MV-4-11 (cell line): ENCODE measurements around the gene GPI.
"Not testable (repeated sequence)": the region's sequence is repeated elsewhere in the genome, so short reads cannot be mapped to it uniquely, and the experiment has no call there.

ENCODE experiments used
- DNase-seq: peaks from one replicate; lab custom pipeline; 2025; lab: John Stamatoyannopoulos, UW

GPI gene

DNA sequence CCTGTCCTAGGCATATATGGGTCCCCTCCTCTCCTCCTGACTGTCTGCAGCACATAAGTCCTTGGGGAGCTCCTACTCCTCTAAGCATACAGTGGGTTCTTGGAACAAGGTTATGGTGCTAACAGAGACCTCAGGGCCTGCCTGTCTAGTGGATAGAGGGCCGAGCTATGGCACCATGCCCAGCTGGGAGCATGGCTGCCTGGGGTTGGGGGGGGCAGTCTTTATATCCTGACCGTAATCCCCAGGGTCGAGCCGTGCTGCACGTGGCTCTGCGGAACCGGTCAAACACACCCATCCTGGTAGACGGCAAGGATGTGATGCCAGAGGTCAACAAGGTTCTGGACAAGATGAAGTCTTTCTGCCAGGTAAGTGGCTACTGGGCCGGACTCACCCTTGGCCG is 3.3 kb downstream of the GPI start:
- no peak for DNase-seq

DNA sequence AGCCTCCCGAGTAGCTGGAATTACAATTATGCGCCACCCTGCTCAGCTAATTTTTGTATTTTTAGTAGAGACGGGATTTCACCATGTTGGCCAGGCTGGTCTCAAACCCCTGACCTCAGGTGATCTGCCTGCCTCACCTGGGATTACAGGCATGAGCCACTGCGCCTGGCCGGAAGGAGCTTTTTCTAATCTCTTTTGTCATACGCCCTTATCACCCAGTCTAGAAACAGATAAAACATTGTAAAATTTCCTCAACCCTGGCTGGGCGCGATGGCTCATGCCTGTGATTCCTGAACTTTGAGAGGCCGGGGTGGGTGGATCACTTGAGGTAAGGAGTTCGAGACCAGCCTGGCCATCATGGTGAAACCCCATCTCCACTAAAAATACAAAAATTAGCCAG is 4.2 kb downstream of the GPI start:
- not testable (repeated sequence) for DNase-seq

DNA sequence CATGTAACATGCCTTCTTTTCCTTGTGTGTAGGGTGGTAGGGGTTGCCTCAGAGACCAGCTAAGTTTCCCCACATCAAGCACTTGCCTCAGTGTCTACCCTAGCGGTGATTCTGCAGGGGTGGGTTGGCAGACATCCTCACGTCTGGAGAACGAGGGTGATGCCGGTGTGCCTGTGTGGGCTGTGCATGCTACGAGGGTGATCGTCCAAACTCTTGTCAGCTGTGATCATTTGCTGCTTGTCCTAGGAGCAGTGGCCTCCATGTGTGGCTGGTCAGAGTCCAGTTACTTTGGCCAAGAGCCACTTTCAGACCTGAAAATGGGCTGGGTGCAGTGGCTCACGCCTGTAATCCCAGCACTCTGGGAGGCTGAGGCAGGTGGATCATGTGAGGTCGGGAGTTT is 5.1 kb downstream of the GPI start:
- no peak for DNase-seq

DNA sequence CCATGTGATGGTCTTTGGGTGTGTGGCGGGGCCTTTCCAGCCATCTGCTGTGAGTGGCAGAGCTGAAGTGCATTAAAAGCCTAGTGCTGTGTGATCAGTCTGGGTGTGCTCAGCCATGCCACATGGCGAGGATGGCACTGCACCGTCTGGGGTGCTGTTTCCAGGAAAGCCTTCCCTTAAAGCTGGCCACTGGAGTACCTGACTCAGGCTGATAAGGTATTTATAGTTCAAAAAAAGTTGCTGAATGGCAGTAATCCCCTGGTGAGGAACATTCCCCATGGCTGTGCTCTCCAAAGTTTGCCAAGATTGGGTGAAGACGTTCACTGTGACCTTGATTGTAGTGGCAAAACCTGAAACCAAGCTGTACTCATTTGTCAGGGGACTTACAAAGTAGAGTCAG is 6.0 kb downstream of the GPI start:
- no peak for DNase-seq

DNA sequence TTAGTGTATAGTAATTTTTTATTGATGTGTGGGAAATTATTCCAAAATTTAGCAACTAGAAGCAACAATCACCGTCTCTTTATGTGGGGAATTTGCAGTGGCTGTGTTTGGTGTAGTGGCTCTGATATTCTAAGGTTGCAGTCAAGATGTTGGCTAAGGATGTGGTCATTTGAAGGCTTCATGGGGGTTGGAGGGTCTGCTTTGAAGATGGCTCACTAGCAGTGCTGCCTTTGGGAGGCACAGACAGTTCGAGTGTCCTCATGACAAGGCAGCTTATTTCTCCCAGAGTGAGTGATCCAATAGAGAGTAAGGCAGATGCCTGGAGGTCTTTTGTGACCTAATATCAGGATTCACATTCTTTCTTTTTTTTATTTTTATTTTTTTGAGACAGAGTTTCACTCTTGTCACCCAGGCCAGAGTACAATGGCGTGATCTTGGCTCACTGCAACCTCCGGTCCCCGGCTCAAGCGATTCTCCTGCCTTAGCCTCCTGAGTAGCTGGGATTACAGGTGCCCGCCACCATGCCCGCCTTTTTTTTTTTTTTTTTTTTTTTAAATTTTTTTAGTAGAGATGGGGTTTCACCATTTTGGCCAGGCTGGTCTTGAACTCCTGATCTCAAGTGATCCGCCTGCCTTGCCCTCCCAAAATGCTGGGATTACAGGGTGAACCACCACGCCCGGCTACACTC is 8.7 kb downstream of the GPI start:
- no peak for DNase-seq

DNA sequence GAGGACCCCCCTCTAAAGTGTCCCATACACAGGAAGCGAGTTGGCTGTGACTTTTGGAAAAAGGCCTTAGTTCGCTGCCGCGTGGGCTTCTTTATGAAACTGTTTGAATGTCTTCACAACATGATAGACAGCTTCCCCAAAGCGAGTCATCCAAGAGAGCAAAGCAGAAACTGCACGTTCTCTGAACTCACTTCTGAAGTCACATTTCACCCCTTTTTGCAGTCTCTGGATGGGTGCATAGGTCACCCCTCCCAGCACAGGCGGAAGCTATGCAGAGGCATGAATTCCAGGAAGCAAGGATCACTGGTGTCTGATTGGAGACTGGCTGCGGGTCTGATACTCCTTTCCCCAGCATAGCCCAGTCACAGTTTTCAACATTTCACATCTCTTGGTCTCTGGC is 10.6 kb downstream of the GPI start:
- DNase-seq: peak; percentile 73

DNA sequence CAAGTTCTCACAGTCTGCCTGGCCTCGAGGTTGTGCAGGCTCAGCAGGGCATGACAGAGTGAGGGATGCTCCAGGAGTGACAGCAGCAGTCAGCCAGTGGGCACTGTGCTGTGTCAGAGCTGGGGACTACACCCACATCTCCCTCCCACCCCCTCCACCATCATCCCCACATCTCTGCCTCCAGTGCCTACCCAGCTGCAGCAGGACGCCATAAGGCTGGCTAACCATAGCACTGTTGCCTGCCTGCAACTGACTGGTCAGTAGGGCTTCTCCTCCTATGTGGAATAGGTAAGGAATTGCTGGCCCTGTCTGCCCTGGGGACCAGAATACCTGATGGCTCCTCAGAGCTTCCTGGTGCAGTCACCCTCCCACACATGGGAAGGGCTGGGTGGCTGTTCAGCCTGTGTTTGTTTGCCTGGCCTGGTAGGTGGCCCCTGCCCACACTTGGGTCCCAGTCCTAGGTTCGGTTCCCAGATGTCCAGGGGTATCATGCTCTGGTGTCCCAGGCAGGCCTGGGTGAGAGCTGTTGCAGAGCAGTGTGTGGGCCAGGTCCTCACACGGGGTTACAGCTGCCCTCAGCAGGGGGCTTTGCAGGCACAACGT is 15.7 kb downstream of the GPI start:
- no peak for DNase-seq

DNA sequence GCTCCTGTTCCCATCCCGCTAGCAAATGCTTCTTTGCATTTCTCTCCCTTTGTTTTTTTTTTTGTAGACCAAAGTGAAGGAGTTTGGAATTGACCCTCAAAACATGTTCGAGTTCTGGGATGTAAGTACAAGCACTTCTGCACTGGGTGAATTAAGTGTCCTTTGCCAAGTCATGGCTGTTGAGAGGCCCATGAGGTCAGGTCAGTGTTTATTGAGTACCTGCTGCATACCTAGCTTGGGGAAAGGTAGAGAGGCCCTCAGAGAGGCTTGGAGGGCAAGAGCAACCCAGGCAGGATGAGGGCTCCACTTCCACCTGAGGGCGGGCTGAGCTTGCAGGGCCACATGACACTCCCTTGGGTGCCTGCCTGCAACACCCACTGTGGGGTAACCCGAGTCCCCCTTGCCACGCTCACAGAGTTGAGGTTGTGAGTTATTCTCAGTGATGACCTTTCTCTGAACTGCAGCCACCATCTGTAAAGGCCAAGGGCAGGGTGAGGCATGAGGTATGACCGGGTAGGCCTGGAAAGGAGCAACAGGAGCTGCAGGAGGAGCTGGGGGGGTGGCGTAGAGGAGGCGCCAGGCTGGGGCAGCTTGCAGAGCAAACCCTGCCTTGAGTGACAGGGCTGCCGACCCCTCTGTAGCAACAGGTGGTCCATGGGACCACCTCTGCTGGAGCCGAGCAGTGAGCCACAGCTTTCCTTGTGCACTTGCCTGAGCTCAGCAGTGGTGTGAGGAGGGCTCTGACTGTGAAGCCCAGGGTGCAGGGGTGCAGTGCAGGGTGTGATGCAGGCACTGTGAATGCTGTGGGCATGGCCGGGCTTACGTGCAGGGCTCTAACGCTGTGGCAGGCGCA is 16.6 kb downstream of the GPI start:
- DNase-seq: no peak

DNA sequence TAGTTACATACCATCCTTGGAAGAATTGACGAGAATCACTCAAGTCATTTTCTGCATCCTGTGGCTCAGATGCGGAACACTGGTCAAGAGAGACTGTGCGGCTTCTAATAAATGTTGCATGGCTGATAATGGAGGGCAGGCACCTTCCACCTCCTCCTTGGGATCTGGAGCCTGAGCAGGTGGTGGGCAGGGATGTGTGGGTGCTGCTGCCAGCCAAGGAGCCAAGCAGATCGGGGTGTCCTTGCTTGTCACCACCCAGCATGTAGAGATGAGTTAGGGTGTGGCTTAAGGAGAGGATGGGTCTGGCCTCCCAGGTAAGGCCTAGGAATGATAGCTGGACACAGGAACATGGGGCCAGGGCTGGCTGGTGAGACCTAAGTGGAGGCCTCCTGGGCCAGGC is 17.5 kb downstream of the GPI start:
- DNase-seq: no peak

DNA sequence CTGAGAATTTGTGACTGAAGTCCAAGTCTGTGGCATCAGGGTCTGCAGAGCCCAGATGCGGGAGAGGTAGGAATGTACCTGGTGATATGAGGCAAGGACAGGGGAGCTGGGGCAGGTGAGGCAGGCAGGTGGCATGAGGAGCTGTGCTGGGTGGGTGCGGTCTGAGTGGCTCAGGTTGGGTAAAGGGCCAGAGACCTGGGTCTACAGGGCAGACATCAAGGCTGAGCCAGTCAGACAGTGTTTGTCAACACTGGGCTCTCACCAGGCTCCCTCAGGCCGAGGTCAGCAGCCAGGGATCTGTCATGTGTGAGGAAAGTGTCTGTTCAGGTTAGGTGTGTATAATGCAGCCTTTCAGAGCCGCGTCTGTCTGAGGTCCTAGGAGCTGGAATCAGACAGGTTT is 18.6 kb downstream of the GPI start:
- no peak for DNase-seq

DNA sequence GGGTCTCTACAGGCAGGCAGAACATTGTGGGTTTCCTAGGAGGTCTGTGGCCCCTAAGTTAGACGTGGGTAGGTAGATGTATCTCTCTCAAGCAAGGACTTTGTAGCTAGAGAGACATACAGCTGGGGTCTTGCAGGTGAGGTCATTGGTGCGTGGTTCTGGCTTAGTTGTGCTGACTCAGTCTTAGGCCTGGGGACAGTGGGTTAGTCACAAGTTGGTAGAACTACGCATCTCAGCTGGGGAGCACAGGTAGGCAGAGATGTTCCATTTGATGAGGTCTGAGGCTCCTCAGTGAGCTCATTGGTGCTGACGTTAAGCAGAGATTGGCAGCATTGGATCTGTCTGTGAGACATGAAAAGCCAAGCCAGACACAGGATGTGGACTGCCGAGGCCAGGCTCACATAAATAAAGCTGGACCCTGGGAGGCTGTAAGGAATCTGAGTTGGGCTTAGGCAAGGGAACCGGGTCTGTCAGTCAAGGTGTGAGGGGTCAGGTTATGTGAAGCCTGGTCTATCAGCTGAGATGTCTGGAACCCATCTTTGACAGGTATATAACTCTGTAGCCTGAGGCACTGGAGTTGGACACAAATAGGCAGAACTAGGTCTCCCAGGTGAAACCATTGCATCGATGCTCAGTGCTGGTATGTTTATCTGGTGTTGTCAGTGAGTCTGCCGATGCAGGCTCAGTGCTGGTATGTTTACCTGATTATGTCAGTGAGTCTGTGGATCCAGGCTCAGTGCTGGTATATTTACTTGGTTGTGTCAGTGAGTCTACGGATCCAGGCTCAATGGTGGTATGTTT is 21.8 kb downstream of the GPI start:
- DNase-seq: no peak

DNA sequence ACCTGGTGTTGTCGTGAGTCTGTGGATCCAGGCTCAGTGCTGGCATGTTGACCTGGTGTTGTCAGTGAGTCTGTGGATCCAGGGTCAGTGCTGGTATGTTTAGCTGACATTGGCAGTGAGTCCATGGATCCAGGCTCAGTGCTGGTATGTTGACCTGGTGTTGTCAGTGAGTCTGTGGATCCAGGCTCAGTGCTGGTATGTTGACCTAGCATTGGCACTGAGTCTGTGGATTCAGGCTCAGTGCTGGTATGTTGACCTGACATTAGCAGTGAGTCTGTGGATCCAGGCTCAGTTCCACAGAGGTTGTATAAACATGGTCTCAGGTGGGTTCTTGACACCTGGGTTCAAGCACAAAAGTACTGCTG is 22.4 kb downstream of the GPI start:
- no peak for DNase-seq

DNA sequence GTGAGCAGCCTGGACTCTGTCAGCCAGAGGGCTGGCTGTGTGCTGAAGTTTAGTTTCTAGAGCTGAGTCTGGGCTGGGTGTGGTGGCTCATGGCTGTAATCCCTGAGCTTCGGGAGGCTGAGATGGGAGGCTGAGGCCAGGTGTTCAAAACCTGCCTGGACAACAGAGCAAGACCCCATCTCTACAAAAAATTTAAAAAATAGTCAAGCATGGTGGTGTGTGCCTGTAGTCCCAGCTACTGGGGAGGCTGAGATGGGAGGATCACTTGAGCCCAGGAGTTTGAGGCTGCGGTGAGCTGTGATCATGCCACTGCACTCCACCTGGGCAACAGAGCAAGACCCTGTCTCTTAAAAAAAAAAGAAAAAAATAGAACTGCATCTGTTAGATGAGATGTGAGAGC is 23.7 kb downstream of the GPI start:
- DNase-seq: not testable (repeated sequence)

DNA sequence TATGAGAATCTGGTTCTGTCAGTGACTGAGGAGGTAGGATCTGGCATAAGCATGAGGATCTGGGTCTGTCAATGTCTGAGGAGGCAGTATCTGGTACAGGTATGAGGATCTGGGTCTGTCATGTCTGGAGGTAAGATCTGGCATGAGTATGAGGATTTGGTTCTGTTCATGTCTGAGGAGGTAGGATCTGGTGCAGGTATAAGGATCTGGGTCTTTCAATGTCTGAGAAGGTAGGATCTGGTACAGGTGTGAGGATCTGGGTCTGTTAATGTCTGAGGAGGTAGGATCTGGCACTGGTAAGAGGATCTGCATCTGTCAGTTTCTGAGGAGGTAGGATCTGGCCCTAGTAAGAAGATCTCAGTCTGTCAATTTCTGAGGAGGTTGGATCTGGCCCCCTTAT is 26.8 kb downstream of the GPI start:
- DNase-seq: no peak

DNA sequence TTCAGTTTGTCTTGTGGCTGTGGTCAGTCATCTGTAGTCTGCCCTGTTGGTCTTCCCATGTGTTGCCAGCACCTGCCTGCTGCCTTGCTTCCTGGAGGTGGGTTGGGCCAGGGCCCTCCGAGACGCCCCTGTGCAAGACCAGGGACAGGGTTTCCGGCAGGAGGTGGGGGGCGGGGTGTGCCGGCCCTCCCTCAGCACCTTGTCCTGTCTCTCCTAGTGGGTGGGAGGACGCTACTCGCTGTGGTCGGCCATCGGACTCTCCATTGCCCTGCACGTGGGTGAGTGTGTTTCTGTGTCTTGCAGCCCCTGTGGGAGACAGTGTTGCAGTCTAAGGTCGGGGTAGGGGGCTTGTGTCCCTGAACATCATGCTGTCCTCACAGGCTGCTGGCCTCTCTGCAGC is 28.0 kb downstream of the GPI start:
- DNase-seq: no peak

DNA sequence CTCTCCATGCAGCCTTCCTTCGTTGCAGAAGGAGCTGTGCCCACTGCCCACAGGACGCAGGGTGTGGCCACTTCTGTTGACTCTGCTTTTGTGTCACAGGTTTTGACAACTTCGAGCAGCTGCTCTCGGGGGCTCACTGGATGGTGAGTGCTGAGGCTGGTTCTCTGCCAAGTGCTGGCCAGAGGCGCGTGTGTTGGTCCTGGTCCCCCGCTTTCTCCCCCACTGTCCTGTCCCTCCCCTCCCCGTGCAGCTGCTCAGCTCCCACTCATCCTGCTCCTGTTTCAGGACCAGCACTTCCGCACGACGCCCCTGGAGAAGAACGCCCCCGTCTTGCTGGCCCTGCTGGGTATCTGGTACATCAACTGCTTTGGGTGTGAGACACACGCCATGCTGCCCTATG is 28.6 kb downstream of the GPI start:
- no peak for DNase-seq

DNA sequence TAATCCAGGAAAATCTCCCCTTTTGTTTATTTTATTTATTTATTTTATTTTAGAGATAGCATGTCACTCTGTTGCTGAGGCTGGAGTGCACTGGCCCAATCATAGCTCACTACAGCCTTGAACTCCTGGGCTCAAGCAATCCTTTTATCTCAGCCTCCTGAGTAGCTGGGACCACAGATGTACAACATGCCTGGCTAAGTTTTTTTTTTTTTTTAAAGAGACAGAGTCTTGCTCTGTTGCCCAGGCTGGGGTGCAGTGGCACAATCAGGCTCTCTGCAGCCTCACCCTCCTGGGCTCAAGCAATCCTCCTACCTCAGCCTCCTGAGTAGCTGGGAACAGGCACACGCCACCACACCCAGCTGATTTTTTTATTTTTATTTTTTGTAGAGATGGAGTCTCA is 32.9 kb downstream of the GPI start:
- no peak for DNase-seq

DNA sequence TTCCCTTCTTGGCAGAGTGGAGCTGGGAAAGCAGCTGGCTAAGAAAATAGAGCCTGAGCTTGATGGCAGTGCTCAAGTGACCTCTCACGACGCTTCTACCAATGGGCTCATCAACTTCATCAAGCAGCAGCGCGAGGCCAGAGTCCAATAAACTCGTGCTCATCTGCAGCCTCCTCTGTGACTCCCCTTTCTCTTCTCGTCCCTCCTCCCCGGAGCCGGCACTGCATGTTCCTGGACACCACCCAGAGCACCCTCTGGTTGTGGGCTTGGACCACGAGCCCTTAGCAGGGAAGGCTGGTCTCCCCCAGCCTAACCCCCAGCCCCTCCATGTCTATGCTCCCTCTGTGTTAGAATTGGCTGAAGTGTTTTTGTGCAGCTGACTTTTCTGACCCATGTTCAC is 34.9 kb downstream of the GPI start:
- DNase-seq: no peak

DNA sequence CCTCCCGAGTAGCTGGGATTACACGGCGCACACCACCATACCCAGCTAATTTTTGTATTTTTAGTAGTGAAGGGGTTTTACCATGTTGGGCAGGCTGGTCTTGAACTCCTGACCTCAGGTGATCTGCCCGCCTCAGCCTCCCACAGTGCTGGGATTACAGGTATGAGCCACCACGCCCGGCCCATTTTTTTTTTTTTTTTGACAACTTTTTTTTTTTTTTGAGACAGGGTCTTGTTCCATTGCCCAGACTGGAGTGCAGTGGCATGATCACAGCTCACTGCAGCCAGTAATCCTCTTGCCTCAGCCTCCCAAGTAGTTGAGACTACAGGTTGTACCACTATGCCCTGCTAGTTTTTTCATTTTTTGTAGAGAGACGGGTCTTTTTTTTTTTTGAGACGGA is 35.8 kb downstream of the GPI start:
- not testable (repeated sequence) for DNase-seq

DNA sequence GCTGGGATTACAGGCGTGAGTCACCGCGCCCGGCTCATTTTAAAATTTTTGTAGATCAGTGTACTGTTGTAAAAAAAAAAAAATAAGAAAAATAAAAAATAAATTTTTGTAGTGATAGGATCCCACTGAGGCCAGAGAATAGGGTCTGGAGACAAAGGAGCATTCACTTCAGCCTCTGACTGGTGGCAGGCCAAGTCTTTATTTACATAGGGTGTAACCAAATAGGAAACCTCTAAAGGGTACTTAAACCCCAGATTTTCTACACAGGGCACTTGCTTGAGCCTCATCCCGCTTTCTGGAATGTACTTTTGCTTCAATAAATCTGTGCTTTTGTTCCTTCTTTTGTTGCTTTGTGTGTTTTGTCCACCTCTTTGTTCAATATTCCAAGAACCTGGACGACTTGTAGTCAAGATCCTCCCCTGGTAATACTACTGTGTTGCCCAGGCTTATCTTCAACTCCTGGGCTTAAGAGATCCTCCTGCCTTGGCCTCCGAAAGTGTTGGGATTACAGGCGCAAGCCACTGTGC is 37.1 kb downstream of the GPI start:
- no peak for DNase-seq

DNA sequence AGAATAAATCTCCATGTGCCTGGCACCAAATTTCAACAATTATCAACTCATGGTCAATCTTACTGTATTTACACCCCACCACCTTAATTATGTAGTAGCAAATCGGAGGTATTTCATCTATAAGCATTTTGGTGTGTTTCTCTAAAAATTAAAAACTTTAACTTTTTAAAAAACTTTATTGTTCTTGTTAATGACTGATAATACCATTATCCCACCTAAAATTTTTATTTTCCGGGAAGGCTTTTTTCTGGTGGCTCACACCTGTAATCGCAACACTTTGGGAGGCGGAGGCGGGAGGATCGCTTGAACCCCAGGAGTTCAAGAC is 38.8 kb downstream of the GPI start:
- DNase-seq: no peak

DNA sequence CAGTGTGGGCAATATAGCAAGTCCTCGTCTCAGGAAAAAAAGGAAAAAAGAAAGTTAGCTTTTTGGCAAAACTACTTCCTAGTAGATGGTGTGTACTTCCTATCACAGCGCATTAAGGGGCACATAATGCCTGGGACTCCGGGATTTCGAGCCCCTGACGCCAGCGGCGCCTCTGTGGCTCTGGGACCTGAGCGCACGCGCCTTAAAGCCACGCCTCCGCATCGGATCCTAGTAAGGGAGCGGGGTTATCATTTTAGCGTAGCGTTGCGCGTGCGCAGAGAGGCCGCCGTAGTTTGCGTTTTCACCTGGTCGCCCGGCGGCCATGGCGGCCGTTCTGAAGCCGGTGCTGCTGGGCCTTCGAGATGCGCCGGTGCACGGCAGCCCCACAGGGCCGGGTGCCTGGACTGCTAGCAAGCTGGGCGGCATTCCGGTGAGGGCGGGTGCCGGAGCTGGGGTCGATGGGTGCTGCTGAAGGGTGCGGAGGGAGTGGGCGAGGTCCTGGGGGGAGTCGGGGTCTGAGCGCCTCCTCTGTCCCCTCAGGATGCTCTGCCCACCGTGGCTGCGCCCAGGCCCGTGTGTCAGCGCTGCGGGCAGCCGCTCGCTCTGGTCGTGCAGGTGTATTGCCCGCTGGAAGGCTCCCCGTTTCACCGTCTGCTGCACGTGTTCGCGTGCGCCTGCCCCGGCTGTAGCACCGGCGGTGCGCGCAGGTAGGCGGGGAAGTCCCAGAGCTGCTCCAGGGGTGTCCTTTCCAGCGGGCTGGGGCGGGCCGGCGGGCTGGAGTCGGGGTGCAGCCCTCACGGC is 39.3 kb downstream of the GPI start, which contains the start of gene PDCD2L:
Gene PDCD2L, plus strand, starts transcription at position 291 of the 801 bp plus-strand sequence. Its CDS starts 32 bp downstream, at position 323.
- peak; percentile 87 for DNase-seq
